ENCODE measurements around the gene HSD17B14. TPM values are rescaled to one million over a fixed set of nuclear protein-coding genes. Genes with fewer than 3 reads are reported as not detected.

The HSD17B14 gene
- total and polyA plus RNA-seq, 12 donors = 1.1 to 5.3 (median 2.8) TPM

- H3K9me3 ChIP-seq = no peaks in the 10 kb centered on the region
- H3K4me1 ChIP-seq = peaks cover 1 to 25% (median 9%) of the 10 kb centered on the region in 9 donors
- no peak overlapping the region for H3K4me3 ChIP-seq
- peaks cover 0 to 2% (median 0%) of the 10 kb centered on the region in 9 donors for H3K36me3 ChIP-seq
- H3K27me3 ChIP-seq = no peaks in the 10 kb centered on the region
- intact Hi-C loops (cut with DNase I) = no loop called here
- WGBS, 2 donors = 94 to 97% methylated on average over 5 of the region's 5 CpGs
- no peak overlapping the region for H3K27ac ChIP-seq
- DNase-seq (no peak), ATAC-seq (no peak)
- no peak for TF ChIP-seq CTCF (IDR thresholded peaks at IDR 0.05)
Observed at GRCh38 chr19:48817585-48818124, 18.6 kb downstream of the HSD17B14 start.

- intact Hi-C loops (cut with DNase I) = no loop called here
- WGBS, 2 donors = 32 to 44% methylated on average over 14 of the region's 14 CpGs
Observed at GRCh38 chr19:48815870-48816501, 20.3 kb downstream of the HSD17B14 start.

GRCh38 chr19:48814895-48815294, 21.4 kb downstream of the HSD17B14 start:
- Histone ChIP-seq H3K36me3 (no peaks in the 10 kb centered on the region), H3K4me1 (peaks cover 8 to 42% (median 25%) of the 10 kb centered on the region in 9 donors), H3K9me3 (no peaks in the 10 kb centered on the region), H3K27me3 (no peaks in the 10 kb centered on the region), H3K27ac (peak overlapping the region in 1 of 10 donors; percentile 24), H3K4me3 (no peak overlapping the region)
- intact Hi-C loops (cut with DNase I) = no loop called here
- WGBS, 2 donors = 82 to 89% methylated on average over 6 of the region's 6 CpGs
- DNase-seq = no peak
- TF ChIP-seq CTCF (IDR thresholded peaks at IDR 0.05) = no peak
- ATAC-seq = no peak

More at GRCh38 chr19:48815870-48816501, 20.3 kb downstream of the HSD17B14 start:
- H3K27ac ChIP-seq = peak overlapping the region in 6 of 10 donors; percentile 24 to 76 (median 60)
- no peaks in the 10 kb centered on the region for H3K27me3 ChIP-seq
- no peaks in the 10 kb centered on the region for H3K36me3 ChIP-seq
- no peaks in the 10 kb centered on the region for H3K9me3 ChIP-seq
- no peak overlapping the region for H3K4me3 ChIP-seq
- H3K4me1 ChIP-seq = peaks cover 5 to 36% (median 20%) of the 10 kb centered on the region in 9 donors
- DNase-seq (no peak), ATAC-seq (peak in 3 of 8 donors; percentile 17 to 24 (median 17))
- peak in 1 of 9 donors; percentile 18 for TF ChIP-seq CTCF (IDR thresholded peaks at IDR 0.05)

- no peaks in the 10 kb centered on the region for H3K36me3 ChIP-seq
- H3K4me1 ChIP-seq = peaks cover 5 to 38% (median 22%) of the 10 kb centered on the region in 9 donors
- H3K27me3 ChIP-seq = no peaks in the 10 kb centered on the region
- peak in 5 of 9 donors; percentile 10 to 25 (median 19) for TF ChIP-seq CTCF (IDR thresholded peaks at IDR 0.05)
- intact Hi-C loops (cut with DNase I) = no loop called here
- 86 to 87% methylated on average over 21 of the region's 21 CpGs for WGBS, 2 donors
- H3K9me3 ChIP-seq = no peaks in the 10 kb centered on the region
- peak overlapping the region in 8 of 10 donors; percentile 63 to 94 (median 90) for H3K27ac ChIP-seq
- H3K4me3 ChIP-seq = no peak overlapping the region
- no peak for ATAC-seq
- no peak for DNase-seq
Observed at GRCh38 chr19:48813123-48813913, 23.0 kb downstream of the HSD17B14 start.

Measured in heart right ventricle (tissue), 16 donors.